Measurements from ENCODE around the gene HOXA3. TPM values are rescaled to one million over a fixed set of nuclear protein-coding genes. Genes with fewer than 3 reads are reported as not detected.

Gene HOXA3
- total RNA-seq, 1 donor from 2014 or later = 12.1 TPM

DNA sequence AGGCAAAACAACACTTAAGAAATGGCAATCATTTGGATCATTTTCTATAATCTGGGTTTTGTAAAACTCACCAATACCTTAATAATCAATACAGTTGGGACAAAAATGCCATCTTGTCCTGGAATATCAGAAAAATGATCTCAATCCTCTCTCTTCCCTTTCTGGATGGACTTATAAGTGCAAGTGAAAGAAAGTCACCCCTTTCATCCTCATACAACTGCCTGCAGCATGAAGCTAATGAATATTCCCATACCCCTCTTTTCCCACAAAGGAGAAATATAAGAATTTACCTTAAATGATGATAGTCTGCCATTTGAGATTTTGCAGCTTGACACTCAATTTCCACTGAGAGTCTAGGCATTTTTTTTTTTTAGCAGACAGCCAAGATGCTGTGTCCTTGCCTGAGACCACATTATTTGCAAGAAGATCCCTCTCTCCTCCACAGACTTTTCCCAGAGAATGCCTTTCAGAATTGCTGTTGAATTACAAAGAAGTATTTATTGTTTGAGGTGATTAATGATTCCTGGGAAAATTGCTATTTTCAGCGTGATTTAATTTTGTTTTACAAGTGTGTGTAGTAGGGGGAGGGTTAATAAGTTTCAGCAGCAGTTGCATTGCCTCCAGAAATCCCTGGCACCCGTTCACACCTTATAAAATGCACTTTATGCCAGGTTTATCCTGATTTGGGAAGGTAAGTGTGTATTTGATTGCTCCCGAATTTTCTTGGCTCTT, 25.6 kb downstream of the HOXA3 start:
- no peak overlapping the region for H3K4me3 Mint-ChIP-seq (ENCODE audit: unreplicated experiment)

DNA sequence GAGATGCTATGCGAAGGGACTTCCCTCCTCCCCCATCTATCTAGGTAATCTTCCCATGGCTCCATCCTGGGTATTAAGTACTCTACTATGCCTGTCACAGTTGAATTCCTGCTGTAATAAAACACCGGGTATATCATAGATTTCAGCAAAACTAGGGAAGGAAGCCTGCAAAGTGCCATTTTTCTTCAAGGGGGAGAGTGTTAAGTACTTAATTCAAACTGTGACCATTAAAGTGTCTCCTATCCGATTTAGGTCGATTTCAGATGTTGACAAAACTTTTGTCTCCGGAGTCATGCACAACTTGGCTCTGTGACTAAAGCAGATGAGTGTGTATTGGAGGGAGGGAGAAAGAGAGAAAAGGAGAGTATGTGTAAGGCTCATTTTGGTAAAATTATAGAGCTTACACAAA, 26.4 kb downstream of the HOXA3 start:
- Mint-ChIP-seq H3K36me3 (ENCODE audit: low read depth) (peaks cover 9% of the 10 kb centered on the region), H3K4me1 (ENCODE audit: low read depth) (peaks cover 9% of the 10 kb centered on the region), H3K27me3 (ENCODE audit: low read depth) (peaks cover 89% of the 10 kb centered on the region), H3K9me3 (ENCODE audit: low read depth) (no peaks in the 10 kb centered on the region), H3K4me3 (ENCODE audit: unreplicated experiment) (no peak overlapping the region), H3K27ac (ENCODE audit: unreplicated experiment) (no peak overlapping the region)
- TF ChIP-seq, protein P1, sequence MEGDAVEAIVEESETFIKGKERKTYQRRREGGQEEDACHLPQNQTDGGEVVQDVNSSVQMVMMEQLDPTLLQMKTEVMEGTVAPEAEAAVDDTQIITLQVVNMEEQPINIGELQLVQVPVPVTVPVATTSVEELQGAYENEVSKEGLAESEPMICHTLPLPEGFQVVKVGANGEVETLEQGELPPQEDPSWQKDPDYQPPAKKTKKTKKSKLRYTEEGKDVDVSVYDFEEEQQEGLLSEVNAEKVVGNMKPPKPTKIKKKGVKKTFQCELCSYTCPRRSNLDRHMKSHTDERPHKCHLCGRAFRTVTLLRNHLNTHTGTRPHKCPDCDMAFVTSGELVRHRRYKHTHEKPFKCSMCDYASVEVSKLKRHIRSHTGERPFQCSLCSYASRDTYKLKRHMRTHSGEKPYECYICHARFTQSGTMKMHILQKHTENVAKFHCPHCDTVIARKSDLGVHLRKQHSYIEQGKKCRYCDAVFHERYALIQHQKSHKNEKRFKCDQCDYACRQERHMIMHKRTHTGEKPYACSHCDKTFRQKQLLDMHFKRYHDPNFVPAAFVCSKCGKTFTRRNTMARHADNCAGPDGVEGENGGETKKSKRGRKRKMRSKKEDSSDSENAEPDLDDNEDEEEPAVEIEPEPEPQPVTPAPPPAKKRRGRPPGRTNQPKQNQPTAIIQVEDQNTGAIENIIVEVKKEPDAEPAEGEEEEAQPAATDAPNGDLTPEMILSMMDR (IDR thresholded peaks at IDR 0.05) = no peak
- no peak for DNase-seq (ENCODE audit: low spot score)

More for the DNA sequence above, 25.6 kb downstream of the HOXA3 start:
- Mint-ChIP-seq H3K4me1 (ENCODE audit: low read depth) (peaks cover 9% of the 10 kb centered on the region), H3K36me3 (ENCODE audit: low read depth) (peaks cover 9% of the 10 kb centered on the region), H3K9me3 (ENCODE audit: low read depth) (no peaks in the 10 kb centered on the region), H3K27me3 (ENCODE audit: low read depth) (peaks cover 89% of the 10 kb centered on the region), H3K27ac (ENCODE audit: unreplicated experiment) (no peak overlapping the region)
- TF ChIP-seq, protein P1 (IDR thresholded peaks at IDR 0.05) = no peak
- no peak for DNase-seq (ENCODE audit: low spot score)

DNA sequence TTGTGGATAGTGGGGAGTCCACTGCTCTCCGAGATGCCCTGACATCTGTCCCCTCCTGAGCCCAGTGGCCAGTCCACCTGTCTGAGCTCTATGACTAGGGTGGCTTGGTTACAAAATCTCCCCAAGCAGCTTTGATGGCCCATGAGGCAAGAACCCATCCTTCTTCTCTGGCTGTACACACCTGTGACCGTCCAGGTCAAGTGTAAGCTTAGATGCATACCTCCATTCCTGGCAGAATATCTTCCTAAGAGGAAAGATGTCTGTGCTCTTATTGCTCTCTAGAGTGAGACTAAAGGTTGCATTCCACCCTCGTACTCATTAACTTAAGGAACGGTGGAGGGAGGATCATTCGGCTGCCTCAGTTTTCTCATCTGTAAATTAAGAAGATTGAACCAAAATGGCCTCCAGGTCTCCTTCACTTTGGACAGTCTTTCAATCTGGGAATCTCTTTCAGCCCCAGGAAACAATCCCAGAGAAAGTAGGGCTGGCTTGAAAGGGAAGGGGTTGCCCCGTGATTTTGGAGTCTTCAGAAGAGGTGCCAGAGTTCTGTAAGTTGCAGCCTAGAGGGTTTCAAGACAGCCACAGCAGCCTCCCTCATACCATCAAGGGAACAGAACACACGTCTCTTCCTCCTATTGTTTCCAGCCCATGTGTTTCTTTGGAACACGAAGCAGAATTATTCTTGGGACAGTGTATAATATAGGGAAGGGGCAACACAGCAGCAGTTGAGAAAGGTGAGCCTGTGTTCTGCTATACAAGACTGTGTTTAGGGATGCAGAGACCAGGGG, 27.3 kb downstream of the HOXA3 start:
- peaks cover 9% of the 10 kb centered on the region for H3K36me3 Mint-ChIP-seq (ENCODE audit: low read depth)

DNA sequence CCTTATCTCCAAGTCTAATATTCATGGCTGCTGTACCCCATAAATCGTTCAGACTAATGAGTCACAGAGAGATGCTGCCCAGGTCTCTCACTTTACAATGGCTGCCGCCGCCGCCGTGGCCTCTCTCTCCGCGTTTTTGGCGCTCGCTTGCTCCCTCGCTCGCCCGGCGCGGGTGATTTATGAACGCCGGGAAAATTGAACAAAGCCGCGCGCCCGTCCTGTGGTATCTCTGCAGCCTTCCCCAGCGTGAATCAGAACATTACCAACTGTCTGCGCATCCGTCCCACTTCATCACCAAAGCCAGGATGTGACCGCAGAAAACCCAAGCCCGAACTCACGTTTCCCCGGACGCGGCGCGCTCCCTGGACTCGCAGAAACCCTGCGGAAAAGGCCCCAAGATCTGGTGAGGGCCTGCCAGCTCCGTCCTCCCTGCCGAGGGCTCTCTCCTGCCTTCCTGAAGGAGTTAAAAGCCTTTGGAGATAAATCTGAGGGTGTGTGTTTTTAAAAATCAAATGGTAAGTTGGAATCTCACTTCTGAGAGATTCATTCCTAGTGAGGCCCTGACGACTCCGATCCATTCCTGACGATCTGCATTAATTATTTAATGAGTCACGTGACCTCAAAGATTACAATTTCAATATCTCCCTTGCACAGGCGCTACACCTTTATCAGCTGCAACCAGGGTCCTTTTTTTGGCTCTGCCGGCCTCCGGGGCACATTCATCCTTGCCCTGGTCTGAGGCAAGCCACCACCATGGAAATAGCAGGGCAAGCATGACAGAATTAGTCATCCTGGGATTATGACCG, 28.1 kb downstream of the HOXA3 start:
- H3K4me3 Mint-ChIP-seq (ENCODE audit: unreplicated experiment) = peak overlapping the region; percentile 40
- H3K27me3 Mint-ChIP-seq (ENCODE audit: low read depth) = peaks cover 99% of the 10 kb centered on the region
- H3K4me1 Mint-ChIP-seq (ENCODE audit: low read depth) = peaks cover 9% of the 10 kb centered on the region

More for the DNA sequence above, 27.3 kb downstream of the HOXA3 start:
- TF ChIP-seq, protein P1 (IDR thresholded peaks at IDR 0.05) = no peak
- no peak overlapping the region for H3K27ac Mint-ChIP-seq (ENCODE audit: unreplicated experiment)
- H3K4me1 Mint-ChIP-seq (ENCODE audit: low read depth) = peaks cover 9% of the 10 kb centered on the region
- H3K9me3 Mint-ChIP-seq (ENCODE audit: low read depth) = no peaks in the 10 kb centered on the region
- H3K4me3 Mint-ChIP-seq (ENCODE audit: unreplicated experiment) = no peak overlapping the region
- H3K27me3 Mint-ChIP-seq (ENCODE audit: low read depth) = peaks cover 97% of the 10 kb centered on the region
- no peak for DNase-seq (ENCODE audit: low spot score)

More for the DNA sequence above, 28.1 kb downstream of the HOXA3 start:
- TF ChIP-seq, protein P1 (IDR thresholded peaks at IDR 0.05) = no peak
- DNase-seq (ENCODE audit: low spot score) = no peak
- peaks cover 11% of the 10 kb centered on the region for H3K36me3 Mint-ChIP-seq (ENCODE audit: low read depth)
- no peak overlapping the region for H3K27ac Mint-ChIP-seq (ENCODE audit: unreplicated experiment)
- H3K9me3 Mint-ChIP-seq (ENCODE audit: low read depth) = no peaks in the 10 kb centered on the region
